SH-SY5Y (cell line): ENCODE data around the gene ZEB2.

Experiments
- GATA2 ChIP-seq: IDR thresholded peaks from 2 replicates; pipeline ENCODE4 v1.6.1; 2011; ENCODE audit warnings: mild to moderate bottlenecking, low read depth, low read length
- GATA3 ChIP-seq: IDR thresholded peaks from 2 replicates; pipeline ENCODE4 v1.6.1; 2011; ENCODE audit warnings: low read depth, mild to moderate bottlenecking, low read length, moderate library complexity

GRCh38 chr2:144522897-144523595 lies 3.1 kb upstream of the ZEB2 start:
- peak; percentile 87 for TF ChIP-seq GATA2
- TF ChIP-seq GATA3, result peak; percentile 64; the same call in 1 of the 2 replicates
